COLO668 (cell line): Measurements from ENCODE around the gene STIL.
A peak's percentile ranks its signal among the peaks of the same experiment; 100 is the strongest.

ENCODE experiments used
- DNase-seq: peaks from one replicate; lab custom pipeline; 2025; ENCODE audit not compliant: unreplicated experiment; lab: John Stamatoyannopoulos, UW

Gene STIL

DNA sequence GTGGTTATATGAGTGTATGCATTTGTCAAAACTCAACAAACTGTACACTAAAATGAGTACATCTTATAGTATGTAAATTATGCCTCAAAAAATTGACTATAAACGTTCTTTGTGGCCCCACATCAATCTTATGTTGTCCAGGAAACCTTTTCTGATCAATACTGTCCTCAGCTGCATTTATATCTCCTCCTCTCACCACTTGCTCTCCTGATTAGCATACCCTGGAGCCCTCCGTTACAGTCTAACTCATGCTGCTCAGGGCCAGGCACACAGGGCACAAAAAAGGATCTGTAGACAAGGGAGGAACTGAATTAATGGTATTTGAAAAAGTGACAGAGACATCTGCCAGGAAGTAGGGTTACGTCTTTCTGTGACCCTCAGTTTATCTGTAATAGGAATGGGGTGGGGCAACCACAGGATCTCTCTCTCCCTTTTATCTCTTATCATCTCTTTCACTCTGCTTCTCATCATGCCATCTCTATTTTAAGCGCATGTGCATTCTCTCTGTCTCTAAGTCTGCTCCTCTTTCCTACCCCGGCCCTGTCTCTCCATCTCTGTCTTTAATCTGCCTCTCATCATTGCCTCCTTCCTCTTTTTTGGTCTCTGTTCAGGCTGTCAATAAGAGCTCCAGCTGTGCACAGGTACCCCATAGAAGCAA is 74.9 kb downstream of the STIL start:
- no peak for DNase-seq

- DNase-seq, result no peak
Observed at GRCh38 chr1:47235806-47236205, 78.1 kb downstream of the STIL start.

GRCh38 chr1:47235241-47235681 is 78.7 kb downstream of the STIL start:
- no peak for DNase-seq

GRCh38 chr1:47233186-47233585 is 80.8 kb downstream of the STIL start:
- no peak for DNase-seq

GRCh38 chr1:47232187-47232874 is 81.6 kb downstream of the STIL start, which contains the start of gene TAL1:
Gene TAL1, minus strand, starts transcription at chr1:47232225. Its CDS starts 6,337 bp downstream, at chr1:47225888.
- no peak for DNase-seq

GRCh38 chr1:47231301-47232186 is 82.4 kb downstream of the STIL start:
- DNase-seq, result no peak

GRCh38 chr1:47230692-47231300 is 83.2 kb downstream of the STIL start:
- no peak for DNase-seq

DNA sequence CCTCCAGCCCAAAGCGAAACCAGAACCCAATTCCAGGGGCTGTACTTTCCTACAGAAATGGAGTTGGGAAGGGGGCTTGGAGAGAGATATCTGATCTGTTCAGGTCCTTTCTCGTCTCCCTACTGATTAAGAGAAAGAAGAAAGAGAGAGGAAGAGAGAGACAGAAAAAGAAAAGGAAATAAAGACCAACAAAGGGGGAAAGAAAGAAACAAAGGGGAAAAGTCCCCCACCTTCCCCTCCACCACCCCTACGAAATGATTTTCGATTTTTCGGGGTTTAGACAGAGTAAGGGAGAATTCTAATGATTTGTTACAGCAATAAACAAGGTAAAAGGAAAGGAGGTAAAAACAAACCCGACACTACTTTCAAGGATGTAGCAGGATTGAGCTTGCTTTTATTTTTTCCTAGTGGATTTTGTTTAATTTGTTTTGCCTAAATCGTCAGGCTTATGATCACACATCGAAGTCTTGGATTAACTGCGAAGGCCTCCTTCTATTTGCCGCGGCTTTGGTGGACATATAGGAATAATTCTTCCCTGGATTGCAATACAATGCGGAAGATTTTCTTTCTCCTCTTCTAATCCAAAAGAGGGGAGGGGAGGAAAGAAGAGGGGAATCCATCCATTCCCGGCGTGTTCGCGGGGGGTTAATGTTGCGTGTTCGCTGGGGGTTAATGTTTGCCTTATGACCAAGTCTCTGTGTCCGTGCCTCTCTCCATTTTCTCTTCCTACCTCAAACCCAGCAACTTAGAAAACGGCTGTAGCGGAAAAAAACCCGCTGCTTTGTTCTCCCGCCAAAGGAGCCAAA is 83.9 kb downstream of the STIL start:
- DNase-seq, result no peak

GRCh38 chr1:47229031-47229885 is 84.7 kb downstream of the STIL start:
- no peak for DNase-seq

DNA sequence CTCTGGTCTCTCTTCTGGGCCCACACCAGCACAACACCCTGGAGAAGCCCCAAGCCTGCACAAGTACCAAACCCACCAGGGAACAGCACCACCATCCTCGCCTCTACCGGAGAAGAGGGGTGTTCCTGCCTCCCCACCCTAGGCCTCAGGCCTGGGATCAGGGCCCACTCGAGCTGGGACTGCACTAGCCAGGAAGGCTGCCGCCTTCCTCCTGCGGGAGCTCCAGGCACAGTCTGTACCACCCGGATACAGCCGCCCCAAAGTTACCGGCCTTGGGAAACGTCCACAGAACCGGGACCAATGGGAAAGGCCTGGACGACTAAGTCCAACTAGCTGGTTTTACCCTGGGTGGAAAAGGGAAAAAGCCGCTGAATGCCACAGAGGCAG is 85.3 kb downstream of the STIL start:
- no peak for DNase-seq

- no peak for DNase-seq
Observed at GRCh38 chr1:47227341-47228232, 86.4 kb downstream of the STIL start.

DNA sequence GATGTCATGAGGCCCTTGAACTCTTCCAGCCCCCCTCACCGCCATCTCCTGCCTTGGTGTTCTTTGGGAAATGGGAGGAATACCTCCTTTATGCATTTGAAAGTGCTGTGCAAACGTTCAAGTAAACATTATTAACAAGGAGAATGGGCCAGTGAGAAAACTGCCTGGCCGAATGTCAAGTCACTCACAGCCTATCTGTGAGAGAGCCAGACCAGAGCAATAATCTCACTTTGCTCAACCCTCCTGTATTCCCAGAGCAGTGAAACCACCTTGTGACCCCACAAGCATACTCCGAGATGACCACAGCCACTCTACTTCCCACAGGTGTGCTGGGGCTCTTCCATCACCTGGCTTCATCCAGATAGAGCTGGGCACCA is 87.1 kb downstream of the STIL start:
- no peak for DNase-seq

DNA sequence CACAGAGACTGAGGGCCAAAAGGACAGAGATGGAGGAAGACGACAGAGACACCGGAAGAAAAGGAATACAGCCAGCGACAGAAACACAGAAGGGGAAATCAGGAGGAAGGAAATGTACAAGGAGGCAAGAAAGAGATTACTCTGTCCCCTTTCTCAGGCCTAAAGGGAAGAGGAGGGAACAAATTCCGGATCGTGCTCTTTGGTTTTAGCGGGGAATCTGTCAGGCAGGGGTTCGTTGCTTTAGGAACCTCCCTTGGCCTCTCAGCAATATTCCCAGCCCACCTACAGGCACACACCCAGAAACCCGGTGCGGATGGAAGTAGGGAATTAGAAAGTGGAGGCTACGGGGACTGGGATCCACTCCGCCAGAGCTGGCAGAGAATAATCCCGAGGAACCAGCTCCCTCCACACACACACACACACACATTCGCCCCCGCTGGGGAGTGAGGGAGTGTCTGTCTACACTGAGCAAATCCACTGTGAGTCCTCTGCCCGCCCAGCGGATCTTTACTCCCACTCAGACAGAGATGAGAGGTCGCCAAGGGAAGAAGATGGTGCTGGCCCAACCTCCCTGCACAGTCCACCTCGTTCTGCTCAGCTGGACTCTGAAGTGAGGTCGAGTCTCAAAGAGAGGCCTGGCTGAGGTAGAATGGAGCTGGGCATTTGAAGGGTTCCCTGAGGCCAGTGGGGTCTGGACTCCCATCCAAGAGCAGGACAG is 87.7 kb downstream of the STIL start:
- no peak for DNase-seq

GRCh38 chr1:47225430-47226100 is 88.4 kb downstream of the STIL start:
- DNase-seq, result peak; percentile 61

DNA sequence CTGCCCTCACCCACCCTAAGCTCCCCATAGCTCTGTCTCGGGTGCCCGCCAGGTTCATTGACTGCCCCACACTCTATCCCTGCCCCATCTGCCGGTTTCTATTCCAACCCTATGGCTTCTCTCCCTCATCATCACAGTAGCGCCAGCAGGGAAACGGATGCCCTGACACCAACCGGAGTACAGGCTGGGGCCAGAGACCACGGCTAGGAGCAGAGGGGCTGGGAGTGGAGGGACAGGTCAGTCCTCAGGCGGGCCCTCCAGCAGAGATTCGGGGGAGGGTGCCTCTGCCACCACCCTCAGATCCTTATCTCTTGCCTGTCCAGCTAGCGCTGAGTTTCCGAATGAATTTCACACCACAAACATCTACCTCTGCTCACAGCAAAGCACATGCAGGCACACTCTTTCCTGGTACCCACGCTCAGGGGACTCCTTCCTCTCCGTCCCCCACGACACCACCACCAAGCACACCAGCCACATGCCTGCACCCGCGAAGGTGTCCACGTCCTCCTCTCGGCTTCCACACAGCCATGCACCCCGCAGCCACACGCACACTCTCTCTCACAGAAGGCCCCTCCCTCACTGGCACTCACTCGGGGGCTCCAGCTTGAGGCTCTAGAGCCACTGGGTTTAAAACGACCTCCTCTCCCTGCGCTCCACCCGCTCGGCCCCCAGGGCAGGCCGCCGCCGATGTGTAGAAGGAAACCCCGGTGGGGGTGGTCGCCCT is 89.1 kb downstream of the STIL start:
- DNase-seq, result no peak

- DNase-seq, result no peak
Observed at GRCh38 chr1:47223921-47224675, 89.8 kb downstream of the STIL start.
